ENCODE results near the gene ARAP3.
"Not testable (repeated sequence)": the region's sequence is repeated elsewhere in the genome, so short reads cannot be mapped to it uniquely, and the experiment has no call there.

ARAP3 gene

DNA sequence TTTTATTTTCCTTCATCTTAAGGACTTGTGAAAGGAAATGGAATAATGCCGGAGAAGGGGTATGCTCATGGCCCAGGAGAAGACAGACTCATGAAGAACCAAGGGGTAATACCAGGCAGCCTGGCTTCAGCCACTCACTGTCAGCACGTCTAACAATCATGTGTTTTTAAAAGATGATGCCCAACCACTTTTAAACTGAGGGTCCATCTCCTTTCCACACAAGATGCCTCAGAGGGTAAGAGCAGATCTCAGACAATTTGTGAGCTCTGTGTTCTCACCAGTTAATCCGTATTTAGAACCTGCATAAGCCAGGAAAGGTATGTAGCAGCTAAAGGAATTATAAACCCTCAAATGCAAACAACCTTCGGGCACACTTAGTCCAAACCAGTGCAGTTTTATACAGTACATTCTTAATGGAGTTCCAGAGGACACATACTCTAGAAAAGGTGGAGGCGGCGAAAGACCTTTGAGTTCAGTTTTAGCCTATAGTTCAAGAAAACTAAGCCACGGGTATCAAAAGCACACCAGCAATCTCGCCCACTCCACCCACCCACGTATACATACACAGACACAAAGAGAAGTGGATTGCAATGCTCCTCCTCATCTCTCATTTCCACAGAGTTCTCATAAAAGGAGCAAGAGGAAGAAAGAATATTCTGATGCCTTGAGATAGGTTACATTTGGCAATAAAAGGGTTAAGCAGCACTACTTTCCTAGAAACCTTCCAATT is 65.9 kb downstream of the ARAP3 start:
- DNase-seq (ENCODE audit: low read depth, low spot score), result no peak
- TF ChIP-seq, protein P1, sequence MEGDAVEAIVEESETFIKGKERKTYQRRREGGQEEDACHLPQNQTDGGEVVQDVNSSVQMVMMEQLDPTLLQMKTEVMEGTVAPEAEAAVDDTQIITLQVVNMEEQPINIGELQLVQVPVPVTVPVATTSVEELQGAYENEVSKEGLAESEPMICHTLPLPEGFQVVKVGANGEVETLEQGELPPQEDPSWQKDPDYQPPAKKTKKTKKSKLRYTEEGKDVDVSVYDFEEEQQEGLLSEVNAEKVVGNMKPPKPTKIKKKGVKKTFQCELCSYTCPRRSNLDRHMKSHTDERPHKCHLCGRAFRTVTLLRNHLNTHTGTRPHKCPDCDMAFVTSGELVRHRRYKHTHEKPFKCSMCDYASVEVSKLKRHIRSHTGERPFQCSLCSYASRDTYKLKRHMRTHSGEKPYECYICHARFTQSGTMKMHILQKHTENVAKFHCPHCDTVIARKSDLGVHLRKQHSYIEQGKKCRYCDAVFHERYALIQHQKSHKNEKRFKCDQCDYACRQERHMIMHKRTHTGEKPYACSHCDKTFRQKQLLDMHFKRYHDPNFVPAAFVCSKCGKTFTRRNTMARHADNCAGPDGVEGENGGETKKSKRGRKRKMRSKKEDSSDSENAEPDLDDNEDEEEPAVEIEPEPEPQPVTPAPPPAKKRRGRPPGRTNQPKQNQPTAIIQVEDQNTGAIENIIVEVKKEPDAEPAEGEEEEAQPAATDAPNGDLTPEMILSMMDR (IDR thresholded peaks at IDR 0.05; ENCODE audit: insufficient read depth, low read length, missing control alignments), result no peak
- ChIA-PET CTCF (interaction anchor here (0.7 to 16.3 kb wide), 6 partner anchors 9 to 49 kb away, joined by 3 to 413 read pairs (median 131); partner anchors contain the start of genes HDAC3 and RELL2), POLR2A (no interaction called here)
- H3K4me3 ChIP-seq (ENCODE audit: low read depth, low read length), result no peak overlapping the region

DNA sequence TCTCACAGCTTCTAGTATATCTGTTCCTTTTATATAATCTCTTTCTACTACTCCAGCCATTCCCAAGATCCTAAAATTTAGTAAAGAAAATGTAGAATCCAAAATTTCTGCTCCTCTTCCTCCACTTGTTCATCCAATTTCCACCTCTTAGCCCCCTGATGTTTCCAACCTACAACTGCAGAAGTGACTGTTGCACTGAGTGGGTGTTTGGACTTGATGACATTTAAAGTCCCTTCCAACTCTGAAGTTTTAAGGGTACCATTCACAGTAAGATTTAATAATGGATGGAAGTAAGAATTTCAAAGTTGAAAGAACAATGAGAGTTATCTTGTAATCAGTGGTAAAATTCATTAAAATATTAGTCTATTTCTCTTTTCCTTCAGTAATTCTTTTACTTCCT is 68.7 kb downstream of the ARAP3 start:
- DNase-seq (ENCODE audit: low read depth, low spot score), result no peak
- ChIA-PET CTCF (interaction anchor here (0.6 to 16.3 kb wide), 9 partner anchors 10 to 49 kb away, joined by 3 to 413 read pairs (median 4); no protein-coding TSS in a partner anchor), POLR2A (no interaction called here)
- TF ChIP-seq, protein P1 (IDR thresholded peaks at IDR 0.05; ENCODE audit: insufficient read depth, low read length, missing control alignments), result no peak
- H3K4me3 ChIP-seq (ENCODE audit: low read depth, low read length), result no peak overlapping the region

DNA sequence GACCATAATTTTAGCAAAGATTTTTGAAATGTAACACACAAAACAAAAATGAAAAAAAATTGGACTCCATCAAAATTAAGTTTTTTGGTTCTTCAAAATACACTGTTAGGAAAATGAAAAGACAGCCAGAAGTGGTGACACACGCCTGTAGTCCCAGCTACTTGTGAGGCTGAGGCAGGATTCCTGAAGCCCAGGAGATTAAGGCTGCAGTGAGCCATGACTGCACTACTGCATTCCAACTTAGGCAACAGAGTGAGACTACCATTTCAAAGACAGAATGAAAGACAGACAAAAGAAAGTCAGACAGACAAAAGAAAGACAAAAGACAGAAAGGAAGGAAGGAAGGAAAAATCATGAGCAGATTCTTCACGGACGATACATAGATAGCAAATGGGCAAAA is 70.7 kb downstream of the ARAP3 start:
- no peak overlapping the region for H3K4me3 ChIP-seq (ENCODE audit: low read depth, low read length)
- CTCF ChIA-PET, result interaction anchor here (0.6 kb wide), 1 partner anchor 8 kb away, joined by 3 read pairs; the partner anchor contains the start of gene DIAPH1
- TF ChIP-seq, protein P1 (IDR thresholded peaks at IDR 0.05; ENCODE audit: insufficient read depth, low read length, missing control alignments), result no peak
- POLR2A ChIA-PET, result no interaction called here
- DNase-seq (ENCODE audit: low read depth, low spot score), result no peak

DNA sequence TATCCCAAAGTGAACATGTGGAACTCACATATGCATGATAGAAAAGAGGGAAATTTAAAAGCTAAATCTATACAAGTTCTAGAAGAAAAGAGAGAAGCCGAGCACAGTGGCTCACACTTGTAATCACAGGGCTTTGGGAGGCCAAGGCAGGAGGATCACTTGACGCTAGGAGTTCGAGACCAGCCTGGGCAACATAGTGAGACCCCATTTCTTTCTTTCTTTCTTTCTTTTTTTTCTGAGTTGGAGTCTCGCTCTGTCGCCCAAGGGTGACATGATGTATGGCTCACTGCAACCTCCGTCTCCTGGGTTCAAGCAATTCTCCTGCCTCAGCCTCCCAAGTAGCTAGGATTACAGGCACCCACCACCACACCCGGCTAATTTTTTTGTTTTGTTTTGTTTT is 72.1 kb downstream of the ARAP3 start:
- DNase-seq (ENCODE audit: low read depth, low spot score); H3K4me3 ChIP-seq (ENCODE audit: low read depth, low read length); POLR2A ChIA-PET: not testable (repeated sequence)
- CTCF ChIA-PET, result interaction anchor here (1.3 to 15.0 kb wide), 3 partner anchors 9 to 290 kb away, joined by 3 to 259 read pairs (median 119); partner anchors contain the start of genes DIAPH1 and TAF7

DNA sequence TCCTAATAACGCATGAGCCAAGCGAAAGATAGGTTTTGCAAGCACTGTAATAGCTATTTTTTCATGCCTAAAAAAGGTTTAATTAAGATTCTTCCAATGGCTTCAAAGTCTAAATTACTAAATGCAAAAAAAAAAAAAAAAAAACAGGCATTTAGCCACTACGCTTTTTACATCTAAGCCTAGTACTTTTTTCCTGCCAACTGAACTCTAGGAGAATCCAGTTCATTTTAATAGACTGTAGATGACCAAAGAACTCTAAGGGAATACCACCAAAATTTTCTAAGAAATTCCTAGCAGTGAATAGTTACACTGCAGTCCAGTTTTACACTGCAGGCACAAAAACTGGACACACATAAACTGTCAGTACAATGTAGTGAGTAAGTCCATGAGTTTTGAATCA is 73.0 kb downstream of the ARAP3 start:
- ChIA-PET POLR2A (no interaction called here), CTCF (interaction anchor here (1.3 to 15.0 kb wide), 3 partner anchors 10 to 289 kb away, joined by 3 to 259 read pairs (median 119); partner anchors contain the start of genes DIAPH1 and TAF7)
- H3K4me3 ChIP-seq (ENCODE audit: low read depth, low read length), result no peak overlapping the region
- TF ChIP-seq, protein P1 (IDR thresholded peaks at IDR 0.05; ENCODE audit: insufficient read depth, low read length, missing control alignments), result no peak
- DNase-seq (ENCODE audit: low read depth, low spot score), result no peak

DNA sequence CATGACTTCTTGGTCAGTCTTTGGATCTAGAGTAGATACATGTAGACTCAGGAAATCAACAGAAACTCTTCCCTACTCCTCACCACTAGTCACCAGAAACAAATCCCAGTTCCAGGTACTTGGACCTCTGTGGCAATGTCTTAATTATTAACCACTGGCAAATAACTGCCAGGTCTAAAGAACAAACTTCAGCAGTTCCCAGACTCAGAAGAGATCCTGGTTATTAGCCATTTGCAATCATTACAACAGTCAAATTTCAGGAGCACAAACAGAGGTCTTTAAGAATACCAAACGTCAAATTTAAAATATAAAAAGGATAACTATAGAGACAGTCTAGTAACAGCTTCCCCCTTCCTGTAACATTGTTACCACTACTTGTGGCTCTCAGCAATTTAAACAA is 73.5 kb downstream of the ARAP3 start:
- no peak for DNase-seq (ENCODE audit: low read depth, low spot score)
- ChIA-PET POLR2A (no interaction called here), CTCF (interaction anchor here (1.3 to 15.0 kb wide), 3 partner anchors 11 to 288 kb away, joined by 3 to 259 read pairs (median 119); partner anchors contain the start of genes DIAPH1 and TAF7)
- TF ChIP-seq, protein P1 (IDR thresholded peaks at IDR 0.05; ENCODE audit: insufficient read depth, low read length, missing control alignments), result no peak
- no peak overlapping the region for H3K4me3 ChIP-seq (ENCODE audit: low read depth, low read length)

All from AG04449 (cell line).